K562 (cell line): ENCODE results near the gene CKMT1A.

ENCODE experiments used
- CBX8 ChIP-seq: fragments of 200-600 bp; sonication (generic); IDR thresholded peaks from 2 replicates; pipeline ENCODE4 v1.6.1; 2012; ENCODE audit warnings: borderline replicate concordance, mixed run types, low read depth, mild to moderate bottlenecking, moderate library complexity, mixed read lengths, low read length, control low read depth, inconsistent platforms; ENCODE audit not compliant: poor library complexity, severe bottlenecking; ENCODE audit errors: extremely low read depth
- CTCF ChIP-seq, 3 experiments: IDR thresholded peaks in 2 of 3; conservative IDR thresholded peaks in 1 of 3; 2 replicates each; pipeline ENCODE4 v1.5.1; 2011 to 2012; ENCODE audit warnings: low read length in 3 of 3, mild to moderate bottlenecking in 3 of 3, control low read depth in 2 of 3, improper control_type of control experiment in 1 of 3, inconsistent platforms in 1 of 3, low read depth in 1 of 3, mixed read lengths in 1 of 3, moderate library complexity in 1 of 3; ENCODE audit not compliant: insufficient read depth in 2 of 3
- ELK1 ChIP-seq: sonication (generic); formaldehyde crosslinking; IDR thresholded peaks from 2 replicates; pipeline ENCODE4 v1.8.1; 2022; ENCODE audit warnings: missing genetic modification reagents
- GTF2F1 ChIP-seq: IDR thresholded peaks from 2 replicates; pipeline ENCODE4 v1.6.1; 2011; ENCODE audit warnings: low read depth, low read length, improper control_type of control experiment
- KAT8 ChIP-seq: fragments of 450-650 bp; IDR thresholded peaks from 2 replicates; pipeline ENCODE4 v1.6.1; 2016; ENCODE audit warnings: low read depth, mild to moderate bottlenecking
- MTF1 ChIP-seq: fragments of 250-450 bp; sonication (Bioruptor Pico); IDR thresholded peaks from 2 replicates; pipeline ENCODE4 v1.9.0; 2021; ENCODE audit warnings: moderate library complexity, mild to moderate bottlenecking, inconsistent platforms, borderline replicate concordance
- NONO ChIP-seq, 2 experiments: fragments of 200-400 bp in 1 of 2; fragments of 450-650 bp in 1 of 2; formaldehyde crosslinking in 1 of 2; IDR thresholded peaks; 2 replicates each; pipeline ENCODE4 v1.6.1; 2017; ENCODE audit warnings: low read depth in 2 of 2, mild to moderate bottlenecking in 2 of 2, moderate library complexity in 2 of 2, low read length in 1 of 2
- POLR2AphosphoS5 ChIP-seq: IDR thresholded peaks from 2 replicates; pipeline ENCODE4 v1.6.1; 2011; ENCODE audit warnings: mild to moderate bottlenecking, low read depth, low read length, moderate library complexity; ENCODE audit not compliant: control insufficient read depth, insufficient read depth
- RCOR1 ChIP-seq, 2 experiments: IDR thresholded peaks; 2 replicates each; pipeline ENCODE4 v1.6.1; 2012; ENCODE audit warnings: low read depth in 2 of 2, low read length in 2 of 2, borderline replicate concordance in 1 of 2, improper control_type of control experiment in 1 of 2
- SMC3 ChIP-seq: conservative IDR thresholded peaks from 2 replicates; pipeline ENCODE4 v1.6.1; 2011; ENCODE audit warnings: low read depth, low read length, improper control_type of control experiment; ENCODE audit not compliant: insufficient read depth
- ZNF121 ChIP-seq: sonication (generic); formaldehyde crosslinking; conservative IDR thresholded peaks from 2 replicates; pipeline ENCODE4 v1.8.0; 2022; ENCODE audit warnings: missing genetic modification reagents
- ZNF699 ChIP-seq: fragments of 250-450 bp; sonication (Bioruptor Pico); IDR thresholded peaks from 2 replicates; pipeline ENCODE4 v1.8.0; 2021; ENCODE audit warnings: mild to moderate bottlenecking, moderate library complexity; ENCODE audit not compliant: insufficient replicate concordance
- ZSCAN29 ChIP-seq: fragments of 450-650 bp; IDR thresholded peaks from 2 replicates; pipeline ENCODE4 v1.6.1; 2017

GRCh38 chr15:43748376-43748775, 54.7 kb downstream of the CKMT1A start:
- TF ChIP-seq CTCF (IDR thresholded peaks at IDR 0.05 in 2 of 3, conservative IDR thresholded peaks at IDR 0.05 in 1 of 3; ENCODE audit: insufficient read depth in 2 of 3, low read depth in 1 of 3, low read length in 3 of 3) (no peak), NONO (IDR thresholded peaks at IDR 0.05; ENCODE audit: low read depth in 2 of 2, low read length in 1 of 2) (no peak), ZNF699 (CRISPR knock-in tag) (no peak), SMC3 (no peak), CBX8 (no peak), GTF2F1 (no peak), RCOR1 (IDR thresholded peaks at IDR 0.05; ENCODE audit: borderline replicate concordance in 1 of 2, low read depth in 2 of 2, low read length in 2 of 2) (no peak), MTF1 (CRISPR knock-in tag) (no peak), POLR2AphosphoS5 (no peak), KAT8 (no peak), ZNF121 (CRISPR knock-in tag) (no peak), ZSCAN29 (no peak), ELK1 (CRISPR knock-in tag) (no peak)
